ENCODE data around the gene RNFT1.
A peak's percentile ranks its signal among the peaks of the same experiment; 100 is the strongest.

RNFT1 gene

DNA sequence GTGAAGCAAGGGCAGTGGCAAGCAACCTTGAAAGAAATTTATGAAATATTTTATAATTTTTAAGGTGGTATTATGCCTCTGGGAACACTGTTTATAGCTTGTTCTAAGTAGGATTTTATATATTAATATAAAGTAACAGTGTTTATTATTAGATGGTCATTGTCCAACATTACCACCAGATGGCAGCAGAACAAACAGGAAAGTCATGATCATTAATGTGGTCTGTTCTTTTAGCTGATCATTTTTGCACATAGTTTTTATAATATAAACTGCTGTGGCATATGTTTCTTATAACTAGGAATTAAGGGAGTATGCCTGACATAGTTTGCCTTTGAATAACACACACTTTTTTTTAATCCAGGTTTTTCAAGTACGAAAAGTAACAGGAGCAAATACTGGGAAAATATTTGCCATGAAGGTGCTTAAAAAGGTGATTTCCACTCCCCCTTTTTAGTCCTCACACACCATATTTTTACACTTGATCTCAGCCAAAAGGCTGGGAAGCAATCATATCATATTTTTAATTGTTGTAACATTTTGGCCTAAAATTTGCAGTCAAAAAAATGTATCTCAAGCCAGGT, 50.2 kb downstream of the RNFT1 start:
- TF ChIP-seq, protein P1, sequence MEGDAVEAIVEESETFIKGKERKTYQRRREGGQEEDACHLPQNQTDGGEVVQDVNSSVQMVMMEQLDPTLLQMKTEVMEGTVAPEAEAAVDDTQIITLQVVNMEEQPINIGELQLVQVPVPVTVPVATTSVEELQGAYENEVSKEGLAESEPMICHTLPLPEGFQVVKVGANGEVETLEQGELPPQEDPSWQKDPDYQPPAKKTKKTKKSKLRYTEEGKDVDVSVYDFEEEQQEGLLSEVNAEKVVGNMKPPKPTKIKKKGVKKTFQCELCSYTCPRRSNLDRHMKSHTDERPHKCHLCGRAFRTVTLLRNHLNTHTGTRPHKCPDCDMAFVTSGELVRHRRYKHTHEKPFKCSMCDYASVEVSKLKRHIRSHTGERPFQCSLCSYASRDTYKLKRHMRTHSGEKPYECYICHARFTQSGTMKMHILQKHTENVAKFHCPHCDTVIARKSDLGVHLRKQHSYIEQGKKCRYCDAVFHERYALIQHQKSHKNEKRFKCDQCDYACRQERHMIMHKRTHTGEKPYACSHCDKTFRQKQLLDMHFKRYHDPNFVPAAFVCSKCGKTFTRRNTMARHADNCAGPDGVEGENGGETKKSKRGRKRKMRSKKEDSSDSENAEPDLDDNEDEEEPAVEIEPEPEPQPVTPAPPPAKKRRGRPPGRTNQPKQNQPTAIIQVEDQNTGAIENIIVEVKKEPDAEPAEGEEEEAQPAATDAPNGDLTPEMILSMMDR (IDR thresholded peaks at IDR 0.05; ENCODE audit: low read depth, low read length) = peak; percentile 30; the same call in 1 of the 2 replicates
- H3K4me3 ChIP-seq (ENCODE audit: low read depth, low read length) = no peak overlapping the region
- no peak for DNase-seq
- H3K9me3 ChIP-seq (ENCODE audit: severe bottlenecking) = no peaks in the 10 kb centered on the region
- no peaks in the 10 kb centered on the region for H3K27me3 ChIP-seq (ENCODE audit: insufficient read depth, low read depth, severe bottlenecking)
- peaks cover 88% of the 10 kb centered on the region for H3K36me3 ChIP-seq
- no peak overlapping the region for H3K27ac ChIP-seq

DNA sequence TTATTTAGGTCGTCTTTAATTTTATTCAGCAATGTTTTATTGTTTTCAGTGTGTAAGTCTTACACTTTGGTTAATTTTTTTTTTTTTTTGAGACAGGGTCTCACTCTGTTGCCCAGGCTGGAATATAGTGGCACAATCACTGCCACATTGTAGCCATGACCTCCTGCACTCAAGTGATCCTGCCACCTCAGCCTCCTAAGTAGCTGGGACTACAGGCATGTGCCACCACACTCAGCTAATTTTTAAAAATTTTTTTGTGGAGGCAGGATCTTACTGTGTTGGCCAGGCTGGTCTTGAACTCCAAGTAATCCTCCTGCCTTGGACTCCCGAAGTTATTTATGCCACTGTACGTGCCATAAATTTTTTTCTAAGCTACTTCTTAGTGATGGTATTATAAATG, 57.1 kb downstream of the RNFT1 start:
- Histone ChIP-seq H3K36me3 (peaks cover 45% of the 10 kb centered on the region), H3K9me3 (ENCODE audit: severe bottlenecking) (no peaks in the 10 kb centered on the region), H3K27me3 (ENCODE audit: insufficient read depth, low read depth, severe bottlenecking) (no peaks in the 10 kb centered on the region), H3K27ac (no peak overlapping the region), H3K4me3 (ENCODE audit: low read depth, low read length) (no peak overlapping the region)
- TF ChIP-seq, protein P1 (IDR thresholded peaks at IDR 0.05; ENCODE audit: low read depth, low read length) = no peak
- DNase-seq = no peak

DNA sequence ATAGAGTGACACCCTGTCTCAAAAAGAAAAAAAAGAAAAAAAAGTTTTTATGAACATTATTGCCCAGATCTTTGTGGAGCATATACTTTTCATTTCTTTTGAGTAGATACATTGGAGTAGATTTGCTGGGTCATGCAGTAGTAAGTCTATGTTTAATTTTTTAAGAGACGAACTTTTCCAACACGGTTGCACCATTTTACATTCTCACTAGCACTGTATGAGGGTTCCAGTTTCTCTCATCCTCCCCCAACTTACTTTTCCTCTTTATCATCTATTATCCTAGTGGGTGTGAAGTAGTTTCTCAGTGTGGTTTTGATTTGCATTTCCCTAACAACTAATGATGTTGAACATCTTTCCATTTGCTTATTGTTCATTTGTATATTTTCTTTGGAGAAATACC, 61.1 kb downstream of the RNFT1 start:
- H3K36me3 ChIP-seq = peaks cover 23% of the 10 kb centered on the region

More for the DNA sequence above, 61.1 kb downstream of the RNFT1 start:
- Histone ChIP-seq H3K9me3 (ENCODE audit: severe bottlenecking) (no peaks in the 10 kb centered on the region), H3K4me3 (ENCODE audit: low read depth, low read length) (no peak overlapping the region), H3K27me3 (ENCODE audit: insufficient read depth, low read depth, severe bottlenecking) (no peaks in the 10 kb centered on the region), H3K27ac (no peak overlapping the region)
- TF ChIP-seq, protein P1 (IDR thresholded peaks at IDR 0.05; ENCODE audit: low read depth, low read length) = no peak
- no peak for DNase-seq
